ENCODE measurements around the gene LENG9.
"Not testable (repeated sequence)": the region's sequence is repeated elsewhere in the genome, so short reads cannot be mapped to it uniquely, and the experiment has no call there.

Gene LENG9

GRCh38 chr19:54459282-54460229, 4.0 kb downstream of the LENG9 start:
- no peak for DNase-seq (ENCODE audit: low read depth)

- no peak for DNase-seq (ENCODE audit: low read depth)
Measured at GRCh38 chr19:54458648-54459281, 4.8 kb downstream of the LENG9 start.

DNA sequence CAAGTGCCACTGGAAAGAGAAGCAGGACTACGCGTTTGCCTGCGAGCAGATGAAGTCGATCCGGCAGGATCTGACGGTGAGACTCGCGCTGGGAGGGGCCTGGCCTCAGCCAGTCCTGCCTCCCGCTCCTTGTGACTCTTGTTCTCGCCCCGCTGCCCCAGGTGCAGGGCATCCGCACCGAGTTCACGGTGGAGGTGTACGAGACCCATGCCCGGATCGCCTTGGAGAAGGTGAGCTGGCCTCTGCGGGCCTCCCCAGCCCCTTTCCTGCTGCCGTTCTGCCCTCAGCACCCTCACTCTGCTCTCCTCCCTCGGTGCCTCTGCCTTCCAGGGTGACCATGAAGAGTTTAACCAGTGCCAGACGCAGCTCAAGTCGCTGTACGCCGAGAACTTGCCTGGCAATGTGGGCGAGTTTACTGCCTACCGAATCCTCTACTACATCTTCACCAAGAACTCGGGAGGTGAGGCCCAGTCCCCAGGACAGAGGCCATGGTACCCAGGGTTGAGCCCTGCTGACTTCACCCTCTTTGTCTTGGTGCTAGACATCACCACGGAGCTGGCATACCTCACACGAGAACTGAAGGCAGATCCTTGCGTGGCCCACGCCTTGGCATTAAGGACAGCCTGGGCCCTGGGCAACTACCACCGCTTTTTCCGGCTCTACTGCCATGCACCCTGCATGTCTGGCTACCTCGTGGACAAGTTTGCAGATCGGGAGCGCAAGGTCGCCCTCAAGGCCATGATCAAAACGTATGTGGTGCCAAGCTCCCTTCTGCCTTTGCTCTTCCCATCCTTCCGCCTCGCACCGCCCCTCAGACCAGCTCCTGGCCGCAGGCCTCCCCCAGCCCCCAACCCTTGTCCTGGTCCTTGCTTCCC, 5.6 kb downstream of the LENG9 start:
- no peak for DNase-seq (ENCODE audit: low read depth)

GRCh38 chr19:54456423-54457373, 6.9 kb downstream of the LENG9 start:
- DNase-seq (ENCODE audit: low read depth): no peak

DNA sequence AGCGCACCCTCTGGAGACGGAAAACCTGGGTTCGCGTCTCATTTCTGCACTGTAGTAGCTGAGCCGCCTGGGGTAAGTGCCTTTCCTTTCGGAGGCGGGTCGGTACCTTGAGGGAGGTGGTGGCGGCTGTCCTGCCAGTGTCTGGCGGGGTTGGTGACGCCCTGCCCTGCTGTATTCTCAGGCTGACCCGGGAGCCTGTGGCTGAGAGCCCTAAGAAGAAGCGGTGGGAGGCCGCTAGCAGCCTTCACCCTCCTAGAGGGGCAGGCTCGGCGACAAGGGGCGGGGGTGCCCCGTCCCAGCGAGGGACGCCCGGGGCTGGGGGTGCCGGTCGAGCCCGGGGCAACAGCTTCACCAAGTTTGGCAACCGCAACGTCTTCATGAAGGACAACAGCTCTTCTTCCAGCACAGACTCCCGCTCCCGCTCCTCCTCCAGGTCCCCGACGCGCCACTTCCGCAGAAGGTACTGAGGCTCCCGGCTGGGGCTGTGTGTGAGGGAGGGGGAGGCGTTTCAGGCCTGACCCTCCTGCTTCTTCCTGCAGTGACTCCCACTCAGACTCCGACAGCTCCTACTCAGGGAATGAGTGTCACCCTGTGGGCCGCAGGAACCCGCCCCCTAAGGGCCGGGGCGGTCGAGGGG, 7.7 kb downstream of the LENG9 start:
- no peak for DNase-seq (ENCODE audit: low read depth)

DNA sequence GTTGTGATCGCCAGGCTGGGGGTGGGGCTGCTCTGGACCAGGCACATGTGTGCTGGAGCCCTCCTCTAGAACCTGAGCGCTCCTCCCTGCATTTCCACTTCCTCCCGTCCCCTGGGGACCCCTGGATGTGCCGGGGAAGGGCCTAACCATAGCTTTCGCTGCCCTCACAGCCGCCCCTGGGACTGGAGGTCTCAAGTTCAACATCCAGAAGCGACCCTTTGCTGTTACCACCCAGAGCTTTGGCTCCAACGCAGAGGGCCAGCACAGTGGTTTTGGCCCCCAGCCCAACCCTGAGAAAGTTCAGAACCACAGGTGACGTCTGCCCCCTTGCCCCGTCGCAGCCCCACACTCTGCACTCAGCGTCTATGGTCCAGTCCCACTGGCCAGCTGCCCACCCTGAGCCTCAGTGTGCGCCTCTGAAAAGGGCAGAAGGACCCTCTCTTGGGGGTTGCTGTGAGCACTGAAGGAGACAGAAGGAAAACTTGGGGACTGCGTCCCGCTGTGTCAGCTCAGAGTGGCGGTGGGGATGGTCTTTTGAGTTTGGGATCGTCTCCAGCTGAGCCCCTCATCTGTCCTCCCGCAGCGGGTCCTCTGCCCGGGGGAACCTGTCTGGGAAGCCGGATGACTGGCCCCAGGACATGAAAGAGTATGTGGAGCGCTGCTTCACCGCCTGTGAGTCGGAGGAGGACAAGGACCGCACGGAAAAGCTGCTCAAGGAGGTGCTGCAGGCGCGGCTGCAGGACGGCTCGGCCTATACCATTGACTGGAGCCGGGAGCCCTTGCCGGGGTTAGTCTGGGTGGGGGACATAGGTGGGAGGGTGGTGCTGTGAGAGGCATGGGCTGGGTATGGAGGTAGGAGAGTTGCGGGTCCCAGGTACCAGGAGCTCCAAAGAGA, 8.6 kb downstream of the LENG9 start:
- no peak for DNase-seq (ENCODE audit: low read depth)

DNA sequence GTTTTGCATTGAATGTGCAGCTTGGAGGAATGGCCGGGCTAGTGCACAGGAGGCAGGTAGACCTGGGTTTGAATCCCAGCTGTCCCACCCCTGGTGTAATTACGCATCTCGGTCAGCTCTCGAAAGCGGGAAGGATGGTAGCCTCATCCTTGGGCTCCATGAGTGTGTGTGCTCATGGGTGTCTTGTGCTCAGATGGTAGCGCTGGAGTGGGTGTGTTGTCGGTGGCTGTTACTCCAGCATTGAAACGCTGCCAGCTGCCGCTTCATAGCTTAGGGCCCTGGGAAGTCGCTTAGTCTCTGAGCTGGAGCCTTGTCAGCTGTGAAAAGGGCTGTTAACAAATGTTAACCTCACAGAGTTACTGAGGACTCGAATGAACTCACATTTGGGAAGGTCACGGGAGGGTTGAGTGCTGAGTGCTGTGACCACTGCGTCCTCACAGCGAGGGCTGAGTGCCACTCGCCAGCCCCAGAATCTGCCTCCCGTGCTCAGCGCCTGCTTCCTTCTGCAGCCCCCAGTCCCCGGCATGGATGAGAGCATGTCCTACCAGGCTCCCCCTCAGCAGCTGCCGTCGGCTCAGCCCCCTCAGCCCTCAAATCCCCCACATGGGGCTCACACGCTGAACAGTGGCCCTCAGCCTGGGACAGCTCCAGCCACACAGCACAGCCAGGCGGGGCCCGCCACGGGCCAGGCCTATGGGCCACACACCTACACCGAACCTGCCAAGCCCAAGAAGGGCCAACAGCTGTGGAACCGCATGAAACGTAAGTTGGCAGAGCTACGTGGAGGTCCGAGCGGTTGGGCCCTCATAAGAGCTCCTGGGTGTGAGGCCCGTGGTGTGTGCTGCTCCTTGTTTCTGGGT, 9.4 kb downstream of the LENG9 start:
- no peak for DNase-seq (ENCODE audit: low read depth)

DNA sequence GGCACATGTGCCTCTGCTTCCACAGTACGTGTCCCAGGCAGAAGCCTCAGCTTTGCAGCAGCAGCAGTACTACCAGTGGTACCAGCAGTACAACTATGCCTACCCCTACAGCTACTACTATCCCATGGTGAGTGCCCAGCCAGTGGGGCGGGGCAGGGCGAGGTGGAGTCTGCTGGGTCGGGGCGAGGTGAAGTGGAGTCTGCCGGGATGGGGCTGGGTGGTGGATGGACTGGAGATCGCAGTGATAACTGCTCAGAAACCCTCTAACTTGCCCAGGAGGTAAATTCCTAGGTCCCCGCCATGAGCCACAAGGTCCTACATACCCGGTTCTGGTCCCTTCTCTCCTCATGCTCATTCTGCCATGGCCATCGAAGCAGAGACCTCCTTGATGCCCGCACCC, 11.0 kb downstream of the LENG9 start:
- no peak for DNase-seq (ENCODE audit: low read depth)

DNA sequence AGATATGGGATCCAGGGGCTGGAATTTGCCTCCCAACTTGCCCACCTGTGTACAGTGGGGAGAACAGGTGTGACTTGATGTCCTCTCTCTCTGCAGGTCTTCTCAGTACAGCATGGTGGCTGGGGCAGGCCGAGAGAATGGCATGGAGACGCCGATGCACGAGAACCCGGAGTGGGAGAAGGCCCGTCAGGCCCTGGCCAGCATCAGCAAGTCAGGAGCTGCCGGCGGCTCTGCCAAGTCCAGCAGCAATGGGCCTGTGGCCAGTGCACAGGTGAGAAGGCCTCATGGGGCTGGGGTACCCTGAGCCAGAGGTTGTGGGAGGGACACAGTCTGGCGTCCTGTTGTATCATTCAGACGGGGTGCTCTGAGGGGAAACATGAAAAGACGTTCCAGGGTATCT, 11.6 kb downstream of the LENG9 start:
- no peak for DNase-seq (ENCODE audit: low read depth)

GRCh38 chr19:54451331-54451871, 12.2 kb downstream of the LENG9 start:
- no peak for DNase-seq (ENCODE audit: low read depth)

DNA sequence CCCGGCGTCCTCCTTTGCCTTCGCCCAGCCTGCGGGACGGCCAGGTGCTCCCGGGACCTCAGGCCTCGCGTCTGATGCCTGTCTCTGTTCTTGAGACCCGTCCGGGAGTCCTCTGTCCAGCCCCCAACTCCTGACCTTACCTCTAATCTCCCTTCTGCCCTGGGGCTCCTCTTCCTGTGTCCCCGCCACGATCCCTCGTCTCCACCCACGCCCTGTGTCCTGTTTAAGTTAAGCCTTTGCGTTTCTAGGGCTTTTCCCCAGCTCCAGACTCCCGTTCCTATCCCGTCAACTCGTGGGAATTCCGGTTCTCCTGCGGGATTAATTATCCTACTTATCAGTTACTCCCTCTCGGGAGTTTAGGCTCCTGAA, 13.9 kb downstream of the LENG9 start:
- DNase-seq (ENCODE audit: low read depth): no peak

DNA sequence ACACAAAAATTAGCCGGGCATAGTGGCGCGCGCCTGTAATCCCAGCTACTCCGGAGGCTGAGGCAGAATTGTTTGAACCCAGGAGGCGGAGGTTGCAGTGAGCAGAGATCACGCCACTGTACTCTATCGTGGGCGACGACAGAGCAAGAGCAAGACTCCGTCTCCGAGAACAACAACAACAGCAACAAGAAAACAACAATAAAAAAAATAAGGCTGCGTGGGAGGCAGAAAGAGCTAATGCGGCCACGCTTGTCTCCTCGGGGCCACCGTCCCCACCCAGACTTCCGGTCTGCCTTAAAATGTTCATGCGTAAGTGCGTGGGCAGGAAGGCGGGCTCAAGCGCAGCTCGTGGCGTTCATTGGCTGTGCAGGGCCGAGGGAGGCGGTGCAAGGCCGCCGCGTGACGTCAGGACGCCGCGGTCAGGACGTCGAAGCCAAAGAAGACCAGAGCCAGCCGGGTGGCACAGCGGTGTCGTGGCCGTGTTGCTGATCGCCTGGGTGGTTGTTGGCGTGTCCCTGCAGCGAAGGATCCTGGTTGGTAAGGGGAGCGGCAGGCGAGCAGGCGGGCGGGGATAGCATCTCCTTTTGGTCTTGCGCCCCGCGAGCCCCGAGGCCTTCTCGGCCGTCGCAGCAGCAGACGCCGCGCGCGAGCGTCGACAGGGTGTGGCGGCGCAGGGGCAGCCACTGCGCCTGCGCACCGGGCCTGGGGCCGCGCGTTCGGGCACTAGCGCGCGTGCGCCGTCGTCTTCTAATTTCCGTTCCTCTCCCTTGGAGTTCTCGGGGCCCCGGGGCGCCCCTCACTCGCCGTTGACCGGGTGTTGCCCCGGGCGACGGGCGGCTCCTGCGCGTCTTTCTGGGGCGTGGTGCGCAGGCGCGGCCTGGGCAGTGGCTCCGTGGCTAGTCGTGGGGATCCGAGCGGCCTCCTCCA, 14.5 kb downstream of the LENG9 start, which contains the start of gene LENG8:
Gene LENG8, plus strand, starts transcription at position 426 of the 927 bp plus-strand sequence. CDS start 2,146 bp downstream, outside the sequence.
- DNase-seq (ENCODE audit: low read depth): peak; percentile 92

GRCh38 chr19:54448040-54448773, 15.4 kb downstream of the LENG9 start:
- DNase-seq (ENCODE audit: low read depth): no peak

DNA sequence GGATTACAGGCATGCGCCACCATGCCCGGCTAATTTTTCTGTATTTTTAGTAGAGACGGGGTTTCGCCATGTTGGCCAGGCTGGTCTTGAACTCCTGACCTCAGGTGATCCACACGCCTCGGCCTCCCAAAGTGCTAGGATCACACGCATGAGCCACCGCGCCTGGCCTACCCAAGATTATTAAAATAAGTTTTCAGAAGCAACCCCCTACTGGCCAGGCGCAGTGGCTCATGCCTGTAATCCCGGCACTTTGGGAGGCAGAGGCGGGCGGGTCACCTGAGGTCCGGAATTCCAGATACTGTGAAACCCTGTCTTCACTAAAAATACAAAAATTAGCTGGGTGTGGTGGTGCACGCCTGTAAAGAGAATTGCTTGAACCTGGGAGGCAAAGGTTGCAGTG, 17.2 kb downstream of the LENG9 start:
- not testable (repeated sequence) for DNase-seq (ENCODE audit: low read depth)

- DNase-seq (ENCODE audit: low read depth): no peak
Measured at GRCh38 chr19:54444737-54445136, 18.8 kb downstream of the LENG9 start.

DNA sequence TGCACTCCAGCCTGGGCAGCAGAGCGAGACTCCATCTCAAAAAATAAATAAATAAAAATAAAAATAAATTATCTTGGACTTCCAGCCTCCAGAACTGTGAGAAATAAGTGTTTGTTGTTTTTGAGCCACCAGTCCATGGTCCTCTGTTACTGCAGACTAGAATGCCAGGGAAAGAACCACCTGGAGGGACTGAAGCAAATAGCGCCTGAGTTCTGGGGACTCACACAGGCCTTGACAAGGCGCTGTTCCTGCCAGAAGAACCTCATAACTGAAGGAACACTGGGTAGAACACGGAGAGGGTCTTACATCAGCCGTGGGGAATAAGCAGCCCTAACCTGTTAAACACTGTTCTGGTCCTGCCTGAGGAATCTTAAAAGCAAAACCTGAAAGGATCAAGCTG, 22.9 kb downstream of the LENG9 start:
- DNase-seq (ENCODE audit: low read depth): no peak
